ENCODE measurements around the gene EBF3.

EBF3 gene

GRCh38 chr10:129836253-129836652 lies 127.8 kb downstream of the EBF3 start:
- H3K4me3 ChIP-seq (ENCODE audit: low read depth, low read length): no peak overlapping the region
- no peak for TF ChIP-seq CTCF (IDR thresholded peaks at IDR 0.05; ENCODE audit: low read depth, low read length)
- DNase-seq (ENCODE audit: low read depth, low spot score): no peak
- in situ Hi-C loops (cut with HindIII; ENCODE audit: low sequenced_read_pairs): no loop called here

GRCh38 chr10:129833994-129834739 lies 129.9 kb downstream of the EBF3 start:
- DNase-seq (ENCODE audit: low read depth, low spot score): no peak
- in situ Hi-C loops (cut with HindIII; ENCODE audit: low sequenced_read_pairs): no loop called here
- no peak overlapping the region for H3K4me3 ChIP-seq (ENCODE audit: low read depth, low read length)
- no peak for TF ChIP-seq CTCF (IDR thresholded peaks at IDR 0.05; ENCODE audit: low read depth, low read length)

GRCh38 chr10:129833468-129833950 lies 130.6 kb downstream of the EBF3 start:
- DNase-seq (ENCODE audit: low read depth, low spot score): no peak
- in situ Hi-C loops (cut with HindIII; ENCODE audit: low sequenced_read_pairs): no loop called here
- TF ChIP-seq CTCF (IDR thresholded peaks at IDR 0.05; ENCODE audit: low read depth, low read length): no peak
- H3K4me3 ChIP-seq (ENCODE audit: low read depth, low read length): no peak overlapping the region

GRCh38 chr10:129832573-129833467 lies 131.3 kb downstream of the EBF3 start:
- no peak for DNase-seq (ENCODE audit: low read depth, low spot score)
- no peak overlapping the region for H3K4me3 ChIP-seq (ENCODE audit: low read depth, low read length)

GRCh38 chr10:129831150-129831549 lies 132.9 kb downstream of the EBF3 start:
- TF ChIP-seq CTCF (IDR thresholded peaks at IDR 0.05; ENCODE audit: low read depth, low read length): no peak
- no peak for DNase-seq (ENCODE audit: low read depth, low spot score)
- in situ Hi-C loops (cut with HindIII; ENCODE audit: low sequenced_read_pairs): no loop called here

More at GRCh38 chr10:129832573-129833467, 131.3 kb downstream of the EBF3 start:
- TF ChIP-seq CTCF (IDR thresholded peaks at IDR 0.05; ENCODE audit: low read depth, low read length): no peak
- in situ Hi-C loops (cut with HindIII; ENCODE audit: low sequenced_read_pairs): no loop called here

GRCh38 chr10:129825826-129826225 lies 138.2 kb downstream of the EBF3 start:
- H3K4me3 ChIP-seq (ENCODE audit: low read depth, low read length): no peak overlapping the region
- no peak for DNase-seq (ENCODE audit: low read depth, low spot score)
- TF ChIP-seq CTCF (IDR thresholded peaks at IDR 0.05; ENCODE audit: low read depth, low read length): no peak
- in situ Hi-C loops (cut with HindIII; ENCODE audit: low sequenced_read_pairs): no loop called here

More at GRCh38 chr10:129831150-129831549, 132.9 kb downstream of the EBF3 start:
- no peak overlapping the region for H3K4me3 ChIP-seq (ENCODE audit: low read depth, low read length)

Data from astrocyte of the spinal cord (primary cell).